PFSK-1 (cell line): ENCODE data around the gene CHST7.

ENCODE experiments used
- FOXP2 ChIP-seq: optimal IDR thresholded peaks from 2 replicates; pipeline ENCODE3; 2011; ENCODE audit warnings: borderline replicate concordance, control low read depth, inconsistent platforms; ENCODE audit not compliant: insufficient read depth; ENCODE audit errors: extremely low read length, extremely low read depth
- POLR2AphosphoS5 ChIP-seq: IDR thresholded peaks from 2 replicates; pipeline ENCODE4 v1.6.1; 2012; ENCODE audit warnings: low read depth, mild to moderate bottlenecking, control low read depth, low read length, moderate library complexity
- SIN3A ChIP-seq: IDR thresholded peaks from 2 replicates; pipeline ENCODE4 v1.6.1; 2012; ENCODE audit warnings: mild to moderate bottlenecking, low read length, moderate library complexity, borderline replicate concordance; ENCODE audit not compliant: insufficient read depth
- TAF1 ChIP-seq: IDR thresholded peaks from 2 replicates; pipeline ENCODE4 v1.6.1; 2012; ENCODE audit warnings: low read length, control low read depth, borderline replicate concordance; ENCODE audit not compliant: insufficient read depth
- TF ChIP-seq, protein P1 (sequence below), 2 experiments: IDR thresholded peaks; 2 replicates each; pipeline versions ENCODE4 v1.6.1 to v1.8.0; 2011 to 2012; ENCODE audit warnings: low read depth in 2 of 2, low read length in 2 of 2, control low read depth in 1 of 2, inconsistent platforms in 1 of 2, mild to moderate bottlenecking in 1 of 2, moderate library complexity in 1 of 2; ENCODE audit not compliant: insufficient read depth in 1 of 2

Gene CHST7

DNA sequence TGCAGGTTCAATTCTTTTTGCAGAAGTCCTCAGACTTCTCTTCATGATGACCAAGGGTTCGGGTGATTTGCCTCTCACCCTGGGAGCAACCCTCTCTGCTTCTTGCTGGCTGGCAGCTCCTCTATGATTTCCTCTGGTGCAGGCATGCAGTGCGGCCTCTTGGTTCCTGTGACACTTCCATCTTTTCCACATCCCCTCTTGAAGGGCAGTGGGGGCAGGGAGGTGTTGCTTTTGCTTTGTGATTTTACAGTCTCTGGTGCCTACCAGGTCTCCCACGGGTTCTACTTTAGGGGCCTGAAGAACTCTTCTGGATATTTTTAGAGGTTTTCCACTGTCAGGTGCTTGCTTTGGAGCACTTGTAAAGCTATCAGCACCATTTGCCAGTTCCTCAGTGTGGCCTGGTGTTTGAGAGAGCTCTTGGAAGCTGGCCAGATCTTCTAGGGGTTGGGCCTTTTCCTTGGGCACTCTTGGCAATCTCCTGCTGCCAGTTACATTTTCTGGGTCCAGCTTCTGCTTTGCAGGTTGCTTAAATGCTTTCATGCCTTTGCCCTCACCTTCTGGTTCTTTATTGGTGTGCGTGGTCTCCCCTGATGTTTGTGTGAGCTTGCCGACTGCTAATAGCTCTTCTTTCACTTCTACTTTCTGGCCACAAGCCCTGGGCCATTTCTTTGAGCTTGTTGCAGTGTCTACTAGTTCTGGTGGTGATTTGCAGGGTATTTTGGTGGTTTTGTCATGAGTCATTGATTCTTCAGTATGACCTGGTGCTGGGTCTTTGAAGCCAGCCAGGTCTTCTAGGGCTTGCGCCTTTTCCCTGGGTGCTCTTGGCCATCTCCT lies 11.5 kb upstream of the CHST7 start:
- TF ChIP-seq SIN3A (no peak), FOXP2 (no peak), POLR2AphosphoS5 (no peak), TAF1 (no peak)
- TF ChIP-seq, protein P1, sequence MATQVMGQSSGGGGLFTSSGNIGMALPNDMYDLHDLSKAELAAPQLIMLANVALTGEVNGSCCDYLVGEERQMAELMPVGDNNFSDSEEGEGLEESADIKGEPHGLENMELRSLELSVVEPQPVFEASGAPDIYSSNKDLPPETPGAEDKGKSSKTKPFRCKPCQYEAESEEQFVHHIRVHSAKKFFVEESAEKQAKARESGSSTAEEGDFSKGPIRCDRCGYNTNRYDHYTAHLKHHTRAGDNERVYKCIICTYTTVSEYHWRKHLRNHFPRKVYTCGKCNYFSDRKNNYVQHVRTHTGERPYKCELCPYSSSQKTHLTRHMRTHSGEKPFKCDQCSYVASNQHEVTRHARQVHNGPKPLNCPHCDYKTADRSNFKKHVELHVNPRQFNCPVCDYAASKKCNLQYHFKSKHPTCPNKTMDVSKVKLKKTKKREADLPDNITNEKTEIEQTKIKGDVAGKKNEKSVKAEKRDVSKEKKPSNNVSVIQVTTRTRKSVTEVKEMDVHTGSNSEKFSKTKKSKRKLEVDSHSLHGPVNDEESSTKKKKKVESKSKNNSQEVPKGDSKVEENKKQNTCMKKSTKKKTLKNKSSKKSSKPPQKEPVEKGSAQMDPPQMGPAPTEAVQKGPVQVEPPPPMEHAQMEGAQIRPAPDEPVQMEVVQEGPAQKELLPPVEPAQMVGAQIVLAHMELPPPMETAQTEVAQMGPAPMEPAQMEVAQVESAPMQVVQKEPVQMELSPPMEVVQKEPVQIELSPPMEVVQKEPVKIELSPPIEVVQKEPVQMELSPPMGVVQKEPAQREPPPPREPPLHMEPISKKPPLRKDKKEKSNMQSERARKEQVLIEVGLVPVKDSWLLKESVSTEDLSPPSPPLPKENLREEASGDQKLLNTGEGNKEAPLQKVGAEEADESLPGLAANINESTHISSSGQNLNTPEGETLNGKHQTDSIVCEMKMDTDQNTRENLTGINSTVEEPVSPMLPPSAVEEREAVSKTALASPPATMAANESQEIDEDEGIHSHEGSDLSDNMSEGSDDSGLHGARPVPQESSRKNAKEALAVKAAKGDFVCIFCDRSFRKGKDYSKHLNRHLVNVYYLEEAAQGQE (IDR thresholded peaks at IDR 0.05; ENCODE audit: insufficient read depth in 1 of 2, low read depth in 2 of 2, low read length in 2 of 2), result no peak

DNA sequence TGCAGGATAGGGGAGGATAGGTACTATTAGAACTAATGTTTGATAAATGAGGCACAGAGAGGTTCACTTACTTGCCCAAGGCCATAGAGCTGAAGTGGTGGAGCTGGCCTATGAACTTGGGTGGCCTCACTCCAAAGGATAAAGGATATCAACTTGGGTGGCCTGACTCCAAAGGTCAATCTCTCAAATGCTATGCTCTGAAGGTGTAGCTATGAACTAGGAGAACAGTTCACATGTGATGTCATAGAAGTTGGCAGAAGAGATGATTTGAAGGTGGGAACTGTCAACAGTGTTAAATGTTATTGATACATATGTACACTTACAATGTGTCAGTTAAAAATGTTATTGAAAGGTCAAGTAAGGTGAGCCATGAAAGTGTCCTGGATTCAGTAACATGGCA lies 6.2 kb upstream of the CHST7 start:
- no peak for TF ChIP-seq SIN3A
- TF ChIP-seq, protein P1 (IDR thresholded peaks at IDR 0.05; ENCODE audit: insufficient read depth in 1 of 2, low read depth in 2 of 2, low read length in 2 of 2), result no peak
- TF ChIP-seq POLR2AphosphoS5, result no peak
- TF ChIP-seq TAF1, result no peak
- no peak for TF ChIP-seq FOXP2

DNA sequence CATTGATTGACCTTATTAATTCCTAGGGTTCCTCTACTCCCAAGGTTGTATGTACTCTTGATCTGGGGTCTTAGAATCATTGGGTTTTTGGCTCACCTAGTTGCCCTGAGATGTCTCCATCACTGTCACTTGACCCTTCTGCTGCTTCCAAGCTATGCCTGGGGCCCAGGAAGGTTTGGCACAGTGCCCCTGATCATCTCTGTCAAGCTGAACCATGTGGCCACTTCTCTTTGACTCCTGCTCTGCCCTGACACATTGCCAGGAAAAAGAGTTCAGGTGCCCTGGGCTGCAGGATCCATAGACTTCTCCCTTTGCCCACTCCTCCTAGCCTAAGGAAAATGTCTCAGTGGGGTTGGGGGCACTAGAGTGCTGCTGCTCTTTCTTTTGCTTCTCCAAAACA lies 3.9 kb upstream of the CHST7 start:
- TF ChIP-seq SIN3A, result no peak
- TF ChIP-seq TAF1, result no peak
- TF ChIP-seq FOXP2, result no peak
- TF ChIP-seq POLR2AphosphoS5, result no peak
- TF ChIP-seq, protein P1 (IDR thresholded peaks at IDR 0.05; ENCODE audit: insufficient read depth in 1 of 2, low read depth in 2 of 2, low read length in 2 of 2), result no peak

DNA sequence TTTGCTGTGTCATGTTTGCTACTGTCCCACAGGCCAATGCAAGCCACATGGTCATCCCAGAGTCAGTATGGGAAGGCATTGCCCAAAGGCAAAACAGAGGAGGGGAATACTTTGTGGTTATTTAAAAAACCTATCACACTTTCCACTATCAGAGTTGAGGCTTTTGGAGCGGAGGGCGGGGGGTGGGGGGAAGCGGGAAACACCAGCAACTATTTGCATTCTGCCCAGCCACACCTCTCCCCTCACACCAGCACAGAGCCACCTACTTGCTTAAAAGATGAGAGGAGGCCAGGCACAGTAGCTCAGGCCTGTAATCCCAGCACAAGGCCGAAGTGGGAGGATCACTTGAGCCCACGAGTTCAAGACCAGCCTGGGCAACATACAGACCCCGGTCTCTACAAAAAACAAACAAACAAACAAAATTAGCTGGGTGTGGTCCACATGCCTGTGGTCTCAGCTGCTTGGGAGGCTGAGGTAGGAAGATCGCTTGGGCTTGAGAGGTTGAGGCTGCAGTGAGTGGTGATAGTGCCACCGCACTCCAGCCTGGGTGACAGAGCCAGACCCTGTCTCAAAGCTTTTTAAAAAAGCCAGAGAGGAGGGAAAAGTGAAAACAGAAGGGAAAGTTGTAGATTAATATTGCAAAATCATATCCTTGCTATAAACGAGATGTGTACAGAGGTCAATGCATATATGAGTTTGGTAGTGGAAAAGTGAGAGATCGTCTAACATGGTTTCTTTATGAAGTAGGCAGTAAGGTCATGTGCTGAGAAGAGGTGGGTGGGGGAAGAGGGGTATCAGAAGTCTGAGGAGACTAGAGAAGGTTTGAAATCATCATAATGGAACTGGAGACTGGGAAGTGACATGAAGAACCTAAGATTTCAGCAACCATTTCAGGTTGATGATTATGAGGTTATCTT lies 1.9 kb upstream of the CHST7 start:
- TF ChIP-seq POLR2AphosphoS5, result no peak
- TF ChIP-seq SIN3A, result no peak
- TF ChIP-seq FOXP2, result no peak
- TF ChIP-seq TAF1, result no peak
- TF ChIP-seq, protein P1 (IDR thresholded peaks at IDR 0.05; ENCODE audit: insufficient read depth in 1 of 2, low read depth in 2 of 2, low read length in 2 of 2), result no peak
